ENCODE data around the gene CLTCL1.
"Not testable (repeated sequence)": the region's sequence is repeated elsewhere in the genome, so short reads cannot be mapped to it uniquely, and the experiment has no call there.

The CLTCL1 gene

DNA sequence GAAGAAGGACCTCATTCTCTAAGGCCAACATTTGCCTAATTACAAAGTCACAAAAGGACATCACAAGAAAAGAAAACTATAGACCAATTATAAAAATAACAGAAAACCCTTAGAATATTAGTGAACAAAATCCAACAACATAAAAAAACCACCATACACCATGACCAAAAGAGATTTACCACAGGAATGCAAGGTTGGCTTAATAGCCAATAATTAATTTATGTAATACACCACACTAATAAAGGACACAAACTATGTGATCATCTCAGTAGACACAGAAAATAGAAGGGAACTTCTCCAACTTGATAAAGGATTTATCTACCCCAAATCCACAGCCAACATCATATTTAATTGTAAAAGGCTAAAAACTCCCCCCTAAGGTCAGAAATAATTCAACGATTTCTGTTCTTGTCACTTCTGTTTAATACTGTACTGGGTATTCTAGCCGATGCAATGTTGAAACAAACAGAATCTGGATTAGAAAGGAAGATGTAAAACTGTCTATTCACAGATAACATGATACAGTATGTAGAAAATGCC is 24.9 kb downstream of the CLTCL1 start:
- Mint-ChIP-seq H3K27ac (no peak overlapping the region), H3K4me1 (peaks cover 5% of the 10 kb centered on the region), H3K36me3 (ENCODE audit: low read depth) (peaks cover 30% of the 10 kb centered on the region), H3K9me3 (peaks cover 20% of the 10 kb centered on the region), H3K4me3 (no peak overlapping the region), H3K27me3 (ENCODE audit: low read depth, poor library complexity) (no peaks in the 10 kb centered on the region)
- no peak for TF ChIP-seq CTCF (IDR thresholded peaks at IDR 0.05)
- DNase-seq = no peak

DNA sequence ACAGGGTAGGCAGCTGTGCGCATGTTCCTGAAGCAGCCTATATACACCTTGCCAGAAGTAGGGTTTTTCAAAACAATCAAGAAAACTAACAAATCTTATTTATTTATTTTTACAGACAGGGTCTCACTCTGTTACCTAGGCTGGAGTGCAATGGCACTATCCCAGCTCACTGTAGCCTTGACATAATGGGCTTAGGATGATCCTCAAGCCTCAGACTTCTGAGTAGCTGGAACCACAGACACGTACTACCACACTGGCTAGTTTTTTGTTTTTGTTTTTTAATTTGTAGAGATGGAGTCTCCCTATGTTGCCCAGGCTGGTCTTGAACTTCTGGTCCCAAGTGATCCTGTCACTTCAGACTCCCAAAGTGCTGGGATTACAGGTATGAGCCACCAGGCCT is 25.7 kb downstream of the CLTCL1 start:
- H3K27ac Mint-ChIP-seq = no peak overlapping the region

GRCh38 chr22:19260804-19261203 is 30.7 kb downstream of the CLTCL1 start:
- Mint-ChIP-seq H3K27ac (no peak overlapping the region), H3K4me1 (no peaks in the 10 kb centered on the region), H3K27me3 (ENCODE audit: low read depth, poor library complexity) (peaks cover 9% of the 10 kb centered on the region), H3K4me3 (no peak overlapping the region), H3K36me3 (ENCODE audit: low read depth) (peaks cover 37% of the 10 kb centered on the region), H3K9me3 (peaks cover 7% of the 10 kb centered on the region)
- DNase-seq = no peak
- TF ChIP-seq CTCF (IDR thresholded peaks at IDR 0.05) = no peak

More for the DNA sequence above, 25.7 kb downstream of the CLTCL1 start:
- H3K4me3 Mint-ChIP-seq = no peak overlapping the region
- DNase-seq = no peak
- no peak for TF ChIP-seq CTCF (IDR thresholded peaks at IDR 0.05)
- no peaks in the 10 kb centered on the region for H3K4me1 Mint-ChIP-seq
- H3K9me3 Mint-ChIP-seq = peaks cover 20% of the 10 kb centered on the region
- peaks cover 4% of the 10 kb centered on the region for H3K27me3 Mint-ChIP-seq (ENCODE audit: low read depth, poor library complexity)
- peaks cover 36% of the 10 kb centered on the region for H3K36me3 Mint-ChIP-seq (ENCODE audit: low read depth)

DNA sequence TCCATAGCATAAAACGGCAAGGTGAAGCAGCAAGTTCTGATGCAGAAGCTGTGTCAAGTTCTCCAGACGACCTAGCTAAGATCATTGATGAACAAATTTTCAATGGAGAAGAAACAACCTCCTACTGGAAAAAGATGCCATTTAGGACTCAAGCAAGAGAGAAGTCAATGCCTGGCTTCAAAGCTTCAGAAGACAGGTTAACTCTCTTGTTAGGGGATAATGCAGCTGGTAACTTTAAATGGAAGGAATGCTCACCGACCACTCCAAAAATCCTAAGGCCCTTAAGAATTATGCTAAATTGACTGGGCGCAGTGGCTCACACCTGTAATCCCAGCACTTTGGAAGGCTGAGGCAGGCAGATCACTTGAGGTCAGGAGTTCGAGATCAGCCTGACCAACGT is 31.3 kb downstream of the CLTCL1 start:
- H3K27ac Mint-ChIP-seq = no peak overlapping the region
- no peaks in the 10 kb centered on the region for H3K4me1 Mint-ChIP-seq
- DNase-seq = no peak
- no peak for TF ChIP-seq CTCF (IDR thresholded peaks at IDR 0.05)
- peaks cover 9% of the 10 kb centered on the region for H3K27me3 Mint-ChIP-seq (ENCODE audit: low read depth, poor library complexity)
- H3K9me3 Mint-ChIP-seq = peaks cover 8% of the 10 kb centered on the region
- no peak overlapping the region for H3K4me3 Mint-ChIP-seq
- peaks cover 36% of the 10 kb centered on the region for H3K36me3 Mint-ChIP-seq (ENCODE audit: low read depth)

DNA sequence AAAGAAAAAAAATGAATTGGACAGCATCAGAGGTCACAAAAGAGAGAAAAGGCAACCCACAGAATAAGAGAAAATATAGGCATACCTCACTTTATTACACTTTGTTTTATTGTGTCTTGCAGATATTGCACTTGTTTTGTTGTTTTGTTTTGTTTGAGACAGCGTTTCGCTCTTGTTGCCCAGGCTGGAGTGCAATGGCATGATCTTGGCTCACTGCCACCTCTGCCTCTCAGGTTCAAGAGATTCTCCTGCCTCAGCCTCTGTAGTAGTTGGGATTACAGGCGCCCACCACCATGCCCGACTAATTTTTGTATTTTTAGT is 32.6 kb downstream of the CLTCL1 start:
- Mint-ChIP-seq H3K9me3 (peaks cover 12% of the 10 kb centered on the region), H3K36me3 (ENCODE audit: low read depth) (peaks cover 43% of the 10 kb centered on the region)
- H3K27ac Mint-ChIP-seq; H3K27me3 Mint-ChIP-seq (ENCODE audit: low read depth, poor library complexity); DNase-seq; H3K4me3 Mint-ChIP-seq; H3K4me1 Mint-ChIP-seq: not testable (repeated sequence)

GRCh38 chr22:19258371-19258770 is 33.1 kb downstream of the CLTCL1 start:
- Mint-ChIP-seq H3K27ac (no peak overlapping the region), H3K4me3 (no peak overlapping the region), H3K36me3 (ENCODE audit: low read depth) (peaks cover 49% of the 10 kb centered on the region), H3K4me1 (no peaks in the 10 kb centered on the region), H3K9me3 (peaks cover 12% of the 10 kb centered on the region), H3K27me3 (ENCODE audit: low read depth, poor library complexity) (peaks cover 9% of the 10 kb centered on the region)
- DNase-seq = no peak
- no peak for TF ChIP-seq CTCF (IDR thresholded peaks at IDR 0.05)

DNA sequence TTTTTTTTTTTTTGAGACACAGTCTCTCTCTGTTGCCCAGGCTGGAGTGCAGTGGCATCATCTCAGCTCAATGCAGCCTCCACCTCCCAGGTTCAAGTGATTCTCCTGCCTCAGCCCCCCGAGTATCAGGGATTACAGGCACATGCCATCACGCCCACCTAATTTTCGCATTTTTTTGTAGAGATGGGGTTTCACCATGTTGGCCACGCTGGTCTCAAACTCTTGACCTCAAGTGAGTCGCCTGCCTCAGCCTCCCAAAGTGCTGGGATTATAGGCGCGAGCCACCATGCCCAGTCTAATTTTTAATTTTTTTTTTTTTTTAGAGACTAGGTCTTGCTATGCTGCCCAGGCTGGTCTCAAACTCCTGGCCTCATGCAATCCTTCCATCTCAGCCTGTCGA is 35.2 kb downstream of the CLTCL1 start:
- not testable (repeated sequence) for H3K27me3 Mint-ChIP-seq (ENCODE audit: low read depth, poor library complexity); DNase-seq; H3K27ac Mint-ChIP-seq; H3K4me1 Mint-ChIP-seq; H3K4me3 Mint-ChIP-seq
- Mint-ChIP-seq H3K36me3 (ENCODE audit: low read depth) (peaks cover 60% of the 10 kb centered on the region), H3K9me3 (peaks cover 12% of the 10 kb centered on the region)
